ENCODE results near the gene HAUS8.
"Not testable (repeated sequence)": the region's sequence is repeated elsewhere in the genome, so short reads cannot be mapped to it uniquely, and the experiment has no call there.

HAUS8 gene, protein sequence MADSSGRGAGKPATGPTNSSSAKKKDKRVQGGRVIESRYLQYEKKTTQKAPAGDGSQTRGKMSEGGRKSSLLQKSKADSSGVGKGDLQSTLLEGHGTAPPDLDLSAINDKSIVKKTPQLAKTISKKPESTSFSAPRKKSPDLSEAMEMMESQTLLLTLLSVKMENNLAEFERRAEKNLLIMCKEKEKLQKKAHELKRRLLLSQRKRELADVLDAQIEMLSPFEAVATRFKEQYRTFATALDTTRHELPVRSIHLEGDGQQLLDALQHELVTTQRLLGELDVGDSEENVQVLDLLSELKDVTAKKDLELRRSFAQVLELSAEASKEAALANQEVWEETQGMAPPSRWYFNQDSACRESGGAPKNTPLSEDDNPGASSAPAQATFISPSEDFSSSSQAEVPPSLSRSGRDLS

DNA sequence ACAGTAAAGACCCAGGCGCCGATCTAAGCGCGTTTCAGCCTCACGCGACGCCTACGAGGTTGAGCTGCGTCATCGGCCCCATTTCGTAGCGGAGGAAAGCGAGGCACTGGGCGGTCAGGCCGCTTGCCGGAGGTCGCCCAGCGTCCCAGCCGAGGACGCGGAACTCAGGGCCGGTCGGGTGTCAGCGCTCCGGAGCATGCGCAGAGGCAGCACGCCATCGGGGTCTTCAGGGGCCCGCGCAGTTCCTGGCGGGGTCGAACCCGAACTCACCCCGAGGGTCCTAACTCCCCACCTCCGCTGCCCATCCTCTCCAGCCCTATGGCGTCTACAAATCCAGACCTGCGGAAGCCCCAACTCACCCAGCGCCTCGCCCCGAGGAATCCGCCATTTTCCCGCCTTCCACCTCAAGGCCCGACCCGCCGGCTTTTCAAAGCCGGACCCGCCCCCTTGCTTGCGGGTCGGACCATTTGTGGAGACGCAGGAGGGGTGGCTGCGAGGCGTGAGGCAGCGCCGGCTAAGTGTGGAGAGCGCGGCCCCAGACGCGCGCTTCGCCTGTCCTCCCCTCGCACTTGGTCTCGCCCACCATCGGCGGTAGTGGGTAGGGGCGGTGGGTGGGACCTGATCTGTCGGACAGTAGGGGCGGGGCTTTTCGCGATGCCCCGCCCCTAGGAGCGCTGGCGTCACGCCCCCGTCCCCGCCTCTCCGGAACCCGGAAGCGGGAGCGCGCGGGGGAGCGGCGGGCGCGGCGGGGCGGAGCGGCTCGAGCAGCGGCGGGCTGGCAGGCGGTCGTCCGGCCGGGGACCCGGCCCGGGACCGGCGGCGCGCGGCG, at the start of gene HAUS8, which contains the start of gene MYO9B:
TSS of gene HAUS8 (minus strand) at position 418 of the 829 bp plus-strand sequence. CDS start at position 388, 30 bp downstream.
TSS of gene MYO9B (plus strand) at position 743 of the 829 bp plus-strand sequence. CDS start 25,941 bp downstream, outside the sequence.
- peak; percentile 99 for DNase-seq

- DNase-seq, result no peak
These were observed 48.8 kb upstream of the HAUS8 start for GRCh38 chr19:17124025-17124424.

- DNase-seq, result no peak
These were observed 47.8 kb upstream of the HAUS8 start for GRCh38 chr19:17123041-17123440.

DNA sequence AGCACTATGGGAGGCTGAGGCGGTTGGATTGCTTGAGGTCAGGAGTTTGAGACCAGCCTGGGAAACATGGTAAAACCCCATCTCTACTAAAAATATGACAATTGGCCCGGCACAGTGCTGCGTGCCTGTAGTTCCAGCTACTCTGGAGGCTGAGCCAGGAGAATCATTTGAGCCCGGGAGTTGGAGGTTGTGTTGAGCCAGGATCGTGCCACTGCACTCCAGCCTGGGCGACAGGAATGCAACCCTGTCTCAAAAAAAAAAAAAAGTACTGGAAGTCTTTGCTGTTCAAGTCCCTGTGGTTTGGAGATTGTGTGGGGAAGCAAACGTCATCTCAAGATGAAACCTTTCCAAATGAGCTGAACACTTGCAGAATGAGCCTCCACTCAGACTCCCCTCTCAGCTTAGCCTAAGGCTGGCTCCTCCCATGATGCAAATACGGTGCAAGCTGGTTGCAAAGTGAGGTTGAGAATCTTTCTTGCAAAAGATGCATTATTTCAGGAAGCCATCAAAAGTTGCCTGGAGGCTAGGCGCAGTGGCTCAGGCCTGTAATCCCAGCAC, 46.6 kb upstream of the HAUS8 start:
- DNase-seq, result no peak

- DNase-seq, result no peak
These were observed 43.7 kb upstream of the HAUS8 start for GRCh38 chr19:17118957-17119356.

DNA sequence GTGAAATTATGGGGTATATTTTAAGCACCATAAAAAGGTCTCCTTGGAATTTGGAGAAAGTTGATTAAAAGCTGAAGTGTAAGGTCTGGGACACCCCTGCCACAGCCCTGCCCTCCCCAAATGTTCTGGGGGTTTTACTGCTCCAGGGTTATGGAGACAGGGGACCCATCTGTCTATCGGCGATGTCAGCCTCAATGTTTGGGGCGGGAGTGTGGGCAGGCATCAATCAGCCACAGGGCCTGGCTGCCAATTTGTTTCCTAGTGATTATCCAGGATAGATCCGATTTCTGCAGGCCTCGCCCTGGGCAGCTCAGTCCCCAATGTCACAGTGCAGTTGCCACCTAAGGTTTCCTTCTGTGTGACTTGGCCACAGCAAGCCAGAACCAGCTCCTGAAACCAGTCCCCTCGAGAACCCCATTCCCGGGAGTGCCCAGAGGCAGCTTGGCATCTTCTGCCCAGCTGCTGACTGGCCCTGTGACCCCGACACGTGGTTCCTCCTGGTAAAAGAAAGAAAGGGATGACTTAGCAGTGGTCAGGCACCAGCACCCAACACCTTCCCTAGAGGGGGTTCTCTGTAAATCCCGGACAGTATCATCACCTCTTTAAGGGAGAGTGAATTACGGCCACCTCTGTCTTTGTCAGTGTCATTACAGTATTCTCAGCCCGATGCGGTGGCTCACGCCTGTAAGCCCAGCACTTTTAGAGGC, 41.9 kb upstream of the HAUS8 start:
- DNase-seq, result no peak

- DNase-seq, result no peak
These were observed 39.2 kb upstream of the HAUS8 start for GRCh38 chr19:17114414-17114831.

DNA sequence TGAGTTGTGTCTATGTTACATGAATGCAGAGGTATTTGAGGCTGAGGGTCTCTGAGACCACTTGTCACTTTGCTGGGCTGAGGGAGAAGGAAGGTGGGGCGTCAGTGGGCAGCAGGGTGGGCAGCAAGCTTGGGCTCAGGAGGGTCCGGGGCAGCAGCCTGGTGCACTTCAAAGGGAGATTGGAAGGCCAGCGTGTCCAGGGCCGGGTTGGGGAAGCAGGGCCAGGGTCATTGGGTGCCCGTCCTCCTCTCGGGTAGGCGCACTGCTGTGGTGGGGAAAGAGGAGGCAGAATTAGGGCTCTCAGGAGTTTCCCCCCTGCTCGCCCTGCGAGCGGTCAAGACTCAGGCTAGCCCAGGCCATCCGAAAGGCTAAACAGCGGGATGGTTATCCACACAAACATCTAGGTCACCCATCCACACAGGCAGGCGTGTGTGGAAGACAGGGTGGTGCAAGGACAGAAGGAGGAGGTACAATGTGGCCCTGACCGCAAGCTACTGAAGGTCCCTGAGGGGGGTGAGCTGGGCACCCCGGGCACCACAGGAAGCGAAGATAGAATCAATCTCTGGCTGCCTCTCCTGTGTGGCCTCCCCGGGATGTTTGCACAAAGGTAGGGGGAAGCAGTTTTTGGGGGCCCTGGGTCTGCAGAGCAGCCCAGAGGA, 38.0 kb upstream of the HAUS8 start:
- no peak for DNase-seq

DNA sequence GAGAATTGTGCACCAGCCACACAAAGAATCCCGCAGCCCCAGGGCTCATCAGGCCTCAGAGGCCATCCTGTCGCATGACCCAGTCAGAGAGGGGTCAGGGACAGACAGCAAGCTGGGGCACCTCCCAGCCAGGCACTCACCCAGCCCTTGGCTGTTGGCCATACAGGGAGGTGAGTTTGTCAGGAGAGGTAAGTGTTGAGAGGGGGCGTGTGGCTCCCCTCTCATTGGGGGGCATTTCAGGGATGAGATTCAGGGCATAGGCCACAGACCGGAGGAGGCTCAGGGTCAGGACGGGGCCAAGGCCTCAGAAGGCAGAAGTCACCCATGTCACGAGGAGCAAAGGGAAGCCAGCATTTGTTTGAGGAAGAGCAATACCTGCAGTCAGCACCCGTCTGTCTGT, 37.4 kb upstream of the HAUS8 start:
- no peak for DNase-seq

GRCh38 chr19:17112271-17112670, 37.0 kb upstream of the HAUS8 start:
- no peak for DNase-seq

DNA sequence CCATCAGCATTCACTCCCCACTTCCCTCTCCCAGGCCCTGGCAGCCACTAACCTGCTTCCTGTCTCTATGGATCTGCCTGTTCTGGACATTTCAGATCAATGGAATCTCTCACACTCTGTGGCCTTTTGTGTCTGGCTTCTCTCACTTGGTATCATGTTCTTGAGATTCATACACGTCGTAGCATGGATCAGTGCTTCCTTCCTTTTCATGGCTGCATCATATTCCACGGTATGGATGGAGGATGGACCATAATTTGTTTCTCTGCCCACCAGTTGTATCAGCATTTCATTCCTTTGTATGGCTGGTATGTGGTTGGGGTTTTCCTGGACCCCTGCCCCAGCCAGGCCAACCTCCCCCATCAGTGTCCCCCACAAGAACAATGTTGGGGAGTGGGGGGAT, 36.5 kb upstream of the HAUS8 start:
- no peak for DNase-seq

DNA sequence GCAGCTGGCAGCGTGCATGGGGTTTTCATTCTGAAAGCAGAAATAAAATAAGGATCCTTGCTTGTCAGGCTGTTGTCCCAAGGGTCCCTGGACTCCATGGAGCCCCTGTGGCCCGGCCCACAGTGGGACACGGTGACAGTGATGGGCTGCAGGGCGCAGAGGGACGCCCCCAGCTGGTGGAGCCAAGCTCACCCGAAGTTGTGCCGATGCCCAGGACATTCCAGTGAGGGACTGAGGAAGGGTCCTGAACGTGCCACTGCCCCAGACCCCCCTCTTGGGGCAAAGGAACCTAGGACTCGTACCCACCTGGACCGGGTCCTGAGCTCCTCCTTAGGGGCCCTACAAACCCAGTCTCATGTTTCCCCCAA, 35.3 kb upstream of the HAUS8 start:
- no peak for DNase-seq

- DNase-seq, result peak; percentile 41
These were observed 34.8 kb upstream of the HAUS8 start for GRCh38 chr19:17109962-17110598.

- no peak for DNase-seq
These were observed 34.0 kb upstream of the HAUS8 start for GRCh38 chr19:17109300-17109699.

GRCh38 chr19:17108453-17108784, 33.2 kb upstream of the HAUS8 start:
- DNase-seq, result no peak

DNA sequence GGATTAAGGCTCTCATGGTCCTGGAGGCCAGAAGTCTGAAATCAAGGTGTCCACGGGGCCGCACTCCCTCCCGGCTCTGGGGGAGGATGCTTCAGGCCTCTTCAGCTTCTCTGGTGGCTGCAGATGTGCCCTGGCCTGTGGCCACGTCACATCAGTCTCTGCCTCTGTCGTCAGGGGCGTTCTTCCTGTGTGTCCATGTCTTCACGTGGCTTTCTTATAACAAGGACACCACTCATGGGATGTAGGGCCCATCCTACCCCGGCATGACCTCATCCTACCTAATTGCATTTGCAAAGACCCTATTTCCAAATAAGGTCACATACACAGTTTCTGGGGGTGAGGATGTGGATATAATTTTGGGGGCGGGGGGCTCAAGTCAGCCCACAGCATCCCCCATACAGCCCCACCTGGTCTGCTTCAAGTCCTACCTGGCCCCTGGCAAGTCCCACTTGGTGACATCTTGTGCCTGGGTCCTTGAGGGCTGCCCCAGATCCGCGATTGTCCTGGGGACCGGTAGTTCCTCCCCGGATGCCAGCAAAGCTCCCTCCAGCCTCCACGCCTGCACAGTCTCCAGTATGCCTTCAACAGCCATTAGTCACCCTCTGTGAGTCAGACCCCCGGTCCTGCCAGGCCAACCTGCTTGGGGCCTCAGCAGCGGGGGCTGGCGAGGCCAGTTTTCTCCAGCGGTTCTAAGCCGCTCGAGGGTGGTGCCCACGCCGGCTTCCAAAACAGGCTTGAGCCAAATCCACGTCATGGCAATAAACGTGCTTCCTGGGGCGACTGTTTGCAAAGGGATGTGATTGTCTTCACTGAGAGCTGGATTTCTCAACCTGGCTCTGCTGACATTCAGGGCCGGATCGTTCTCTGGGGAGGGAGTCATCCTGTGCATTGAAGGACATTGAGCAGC, 32.5 kb upstream of the HAUS8 start:
- DNase-seq, result peak; percentile 27

DNA sequence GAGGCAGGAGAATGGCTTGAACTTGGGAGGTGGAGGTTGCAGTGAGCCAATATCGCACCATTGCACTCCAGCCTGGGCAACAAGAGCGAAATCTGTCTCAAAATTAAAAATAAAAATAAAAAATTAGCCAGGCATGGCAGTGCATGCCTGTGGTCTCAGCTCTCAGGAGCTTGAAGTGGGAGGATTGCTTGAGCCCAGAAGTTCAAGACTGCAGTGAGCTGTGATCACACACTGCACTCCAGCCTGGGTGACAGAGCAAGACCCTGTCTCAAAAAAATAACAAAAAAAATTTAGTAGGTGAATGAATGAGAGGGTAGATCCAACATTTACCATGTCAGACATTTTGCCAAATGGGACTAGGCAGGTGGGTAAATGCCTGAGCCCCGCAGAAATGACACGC, 31.7 kb upstream of the HAUS8 start:
- DNase-seq, result not testable (repeated sequence)

GRCh38 chr19:17105556-17105955, 30.3 kb upstream of the HAUS8 start:
- no peak for DNase-seq

- DNase-seq, result no peak
These were observed 29.4 kb upstream of the HAUS8 start for GRCh38 chr19:17104679-17105078.

- DNase-seq, result peak; percentile 47
These were observed 27.9 kb upstream of the HAUS8 start for GRCh38 chr19:17103177-17103576.

Data from stimulated activated CD8-positive, alpha-beta memory T cell treated with anti-CD3 and anti-CD28 coated beads, Interleukin-4, amount 100 ng/mL, for 48 hours (primary cell).